ENCODE data around the gene TRIM2.

- no peak for TF ChIP-seq CTCF (IDR thresholded peaks at IDR 0.05)
- TF ChIP-seq POLR2A (IDR thresholded peaks at IDR 0.05): no peak
Measured at GRCh38 chr4:153265306-153266047, 61.2 kb downstream of the TRIM2 start.

Data from body of pancreas (tissue), 4 donors.